Stimulated activated CD8-positive, alpha-beta memory T cell treated with anti-CD3 and anti-CD28 coated beads, Interleukin-15, amount 100 ng/mL, for 24 hours (primary cell): ENCODE data around the gene HERC2.
"Not testable (repeated sequence)": the region's sequence is repeated elsewhere in the genome, so short reads cannot be mapped to it uniquely, and the experiment has no call there.

Experiments used
- DNase-seq: peaks from one replicate; pipeline ENCODE4 v3.0.0-alpha.2; 2020; ENCODE audit warnings: low read depth

HERC2 gene

DNA sequence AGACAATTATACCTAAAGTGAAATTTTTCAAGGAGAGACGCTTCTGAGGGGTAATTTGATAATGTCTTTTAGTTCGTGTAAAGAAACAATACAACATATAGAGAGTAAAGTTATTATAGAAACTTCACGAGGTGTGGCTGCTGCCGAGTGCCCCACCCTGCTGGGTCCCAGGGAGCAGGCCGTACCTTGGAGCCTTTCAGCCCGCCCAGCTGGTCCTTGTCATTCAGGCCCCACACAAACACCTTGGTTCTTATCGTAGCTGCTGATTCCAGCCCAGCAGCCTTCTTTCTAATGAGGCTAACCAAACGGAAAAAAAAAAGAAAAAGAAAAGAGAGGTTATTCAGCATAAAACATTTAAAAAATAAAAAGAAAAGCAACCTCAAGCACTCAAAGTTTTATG is 139.8 kb downstream of the HERC2 start:
- DNase-seq = no peak

- no peak for DNase-seq
These were observed 140.6 kb downstream of the HERC2 start for GRCh38 chr15:28181366-28181765.

- no peak for DNase-seq
These were observed 142.7 kb downstream of the HERC2 start for GRCh38 chr15:28179270-28179669.

DNA sequence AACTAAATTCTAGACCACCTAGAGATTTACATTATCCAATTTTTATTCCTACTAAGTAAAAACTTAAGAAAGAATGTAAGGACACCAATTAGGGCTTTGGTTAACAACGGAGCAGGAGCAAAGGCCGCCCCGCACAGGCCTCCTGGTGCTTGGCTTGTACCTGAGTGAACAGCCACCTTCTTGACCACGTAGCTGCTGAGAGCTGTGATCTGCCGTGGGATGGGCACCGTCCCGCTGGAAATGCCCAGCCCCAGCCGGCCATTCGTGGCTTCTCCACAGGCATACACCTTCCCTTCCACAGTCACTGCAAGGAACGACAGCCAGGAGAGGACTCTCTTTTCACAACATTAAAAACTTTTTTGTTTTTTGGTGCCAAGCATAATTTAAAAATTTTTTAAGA is 143.3 kb downstream of the HERC2 start:
- DNase-seq = no peak

DNA sequence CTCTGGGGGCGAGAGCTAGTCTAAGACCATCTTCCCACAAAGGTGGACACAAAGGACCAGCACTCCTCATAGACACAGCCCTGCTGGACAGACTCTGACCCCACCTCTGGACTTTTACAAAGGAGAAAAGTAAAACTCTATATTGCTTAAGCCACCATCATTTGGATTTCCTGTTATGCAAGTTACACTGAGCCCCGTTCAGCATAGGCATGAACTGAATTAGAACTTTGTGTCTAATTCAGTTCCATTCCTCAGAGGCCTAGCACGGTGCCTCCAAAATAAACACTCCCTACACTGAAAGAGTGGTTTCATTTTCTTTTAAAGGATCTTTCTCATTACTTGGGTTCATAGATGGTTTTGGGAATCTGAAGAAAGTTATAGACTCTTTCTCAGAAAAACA is 143.7 kb downstream of the HERC2 start:
- DNase-seq = no peak

DNA sequence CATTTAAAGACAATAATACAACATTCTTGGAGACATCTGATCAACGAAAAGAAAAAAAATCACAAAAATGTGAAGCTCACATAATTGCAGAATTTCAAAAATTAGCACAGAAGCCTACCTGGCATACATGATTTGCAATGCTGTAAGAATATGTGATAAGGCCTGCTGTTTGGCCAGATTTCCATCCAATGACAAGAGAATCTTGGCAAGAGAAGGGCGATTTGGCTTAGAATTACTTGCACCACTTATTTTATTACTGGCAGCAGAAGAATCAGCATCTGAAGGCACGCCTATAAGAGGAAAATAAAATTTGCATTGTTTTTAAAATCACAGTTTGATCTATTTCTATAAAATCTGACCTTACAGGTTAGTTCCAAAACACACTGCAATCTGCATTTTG is 152.6 kb downstream of the HERC2 start:
- no peak for DNase-seq

DNA sequence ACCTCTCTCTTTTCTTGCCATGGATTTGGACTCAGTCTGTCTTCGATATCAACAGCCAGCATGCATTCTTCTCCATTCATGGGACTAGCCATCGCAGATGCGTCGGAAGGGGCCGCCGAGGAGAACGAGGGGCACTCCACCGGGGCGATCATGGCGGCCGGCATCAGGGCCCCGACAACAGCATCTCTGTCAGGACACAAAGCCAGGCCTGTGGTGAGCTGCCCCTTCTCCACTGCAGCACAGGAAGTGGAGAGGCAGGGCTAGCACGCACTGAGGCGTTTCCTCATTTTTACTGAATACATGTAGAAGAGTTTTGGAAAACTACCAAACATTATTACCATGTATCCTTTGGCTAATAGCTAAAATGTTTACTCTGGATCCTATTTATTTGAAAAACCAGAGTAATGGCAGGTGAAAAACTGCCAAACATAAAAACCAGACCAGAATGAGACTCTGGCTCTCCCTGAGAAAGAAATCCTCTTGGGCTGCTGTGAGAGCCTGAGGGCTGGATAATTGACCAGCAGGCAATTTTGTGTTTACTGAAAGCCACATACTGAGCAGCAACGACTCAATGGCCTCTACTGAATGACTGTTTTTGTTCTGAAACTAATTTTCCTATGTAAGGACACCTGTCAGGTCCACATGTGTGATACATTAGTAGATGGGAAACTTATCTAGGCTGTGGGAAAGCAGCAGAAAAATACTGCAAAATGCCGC is 153.4 kb downstream of the HERC2 start:
- DNase-seq = not testable (repeated sequence)

DNA sequence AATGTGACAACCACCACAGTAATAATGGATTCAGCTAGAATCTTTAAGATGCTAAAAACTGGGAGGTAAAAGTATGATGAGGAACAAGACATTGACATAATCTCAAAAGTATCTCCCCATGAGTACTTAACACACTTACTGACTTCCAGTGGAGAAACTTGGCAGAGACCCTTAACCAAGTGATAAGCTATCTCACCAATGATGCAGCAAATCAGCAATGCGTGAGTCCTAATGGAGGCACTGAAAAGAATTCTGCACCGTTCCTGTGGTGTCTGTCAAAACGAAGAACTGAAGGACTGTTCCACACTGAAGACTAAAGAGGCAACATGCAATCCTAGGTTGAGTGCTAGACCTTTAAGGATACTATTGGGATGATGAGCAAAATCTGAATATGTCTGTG is 154.9 kb downstream of the HERC2 start:
- no peak for DNase-seq

- no peak for DNase-seq
These were observed 156.2 kb downstream of the HERC2 start for GRCh38 chr15:28165791-28166190.

- no peak for DNase-seq
These were observed 157.1 kb downstream of the HERC2 start for GRCh38 chr15:28164876-28165275.

- no peak for DNase-seq
These were observed 167.7 kb downstream of the HERC2 start for GRCh38 chr15:28154283-28154682.

DNA sequence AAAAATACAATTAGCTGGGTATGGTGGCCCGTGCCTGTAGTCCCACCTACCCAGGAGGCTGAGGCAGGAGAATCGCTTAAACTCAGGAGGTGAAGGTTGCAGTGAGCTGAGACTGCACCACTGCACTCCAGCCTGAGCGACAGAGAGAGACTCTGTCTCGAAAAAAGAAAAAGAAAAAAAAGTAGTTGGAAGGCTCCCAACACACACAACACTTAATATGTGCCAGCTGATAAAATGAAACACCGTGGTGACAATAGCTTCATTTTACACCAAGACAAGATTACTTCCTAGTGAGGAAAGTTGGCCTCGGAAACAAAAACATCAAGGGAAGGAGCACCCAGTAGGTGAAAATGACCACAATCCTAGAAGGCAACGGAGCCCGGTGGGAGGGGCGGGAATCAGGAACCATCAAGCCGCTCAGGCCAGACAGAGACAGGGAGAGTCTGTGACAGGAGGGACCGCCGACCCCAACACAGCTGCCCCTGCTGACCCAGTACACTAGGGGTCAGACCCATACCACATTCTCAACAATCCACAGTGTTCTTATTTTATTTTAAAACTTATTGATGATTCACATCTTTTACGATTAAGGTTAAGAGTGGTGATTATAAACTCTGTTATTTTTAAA is 168.4 kb downstream of the HERC2 start:
- DNase-seq = no peak

DNA sequence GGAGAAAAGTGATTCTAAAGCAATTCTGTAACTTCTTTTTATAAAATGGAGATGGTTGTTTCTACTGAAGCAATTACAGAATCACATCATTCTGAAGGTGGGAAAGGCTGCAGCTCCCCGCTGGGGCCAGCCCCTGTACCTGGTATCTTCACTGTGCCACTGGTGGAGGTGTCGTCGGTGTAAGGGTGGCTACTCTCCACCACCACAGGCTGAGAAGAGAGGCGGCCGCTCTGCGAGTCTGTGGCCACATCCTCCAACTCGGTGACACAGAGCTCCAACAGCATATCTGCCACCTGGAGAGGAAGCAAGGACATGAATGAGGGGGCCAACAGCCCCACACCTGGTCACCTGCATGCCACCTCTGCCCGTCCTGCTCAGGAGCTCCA is 169.4 kb downstream of the HERC2 start:
- not testable (repeated sequence) for DNase-seq

DNA sequence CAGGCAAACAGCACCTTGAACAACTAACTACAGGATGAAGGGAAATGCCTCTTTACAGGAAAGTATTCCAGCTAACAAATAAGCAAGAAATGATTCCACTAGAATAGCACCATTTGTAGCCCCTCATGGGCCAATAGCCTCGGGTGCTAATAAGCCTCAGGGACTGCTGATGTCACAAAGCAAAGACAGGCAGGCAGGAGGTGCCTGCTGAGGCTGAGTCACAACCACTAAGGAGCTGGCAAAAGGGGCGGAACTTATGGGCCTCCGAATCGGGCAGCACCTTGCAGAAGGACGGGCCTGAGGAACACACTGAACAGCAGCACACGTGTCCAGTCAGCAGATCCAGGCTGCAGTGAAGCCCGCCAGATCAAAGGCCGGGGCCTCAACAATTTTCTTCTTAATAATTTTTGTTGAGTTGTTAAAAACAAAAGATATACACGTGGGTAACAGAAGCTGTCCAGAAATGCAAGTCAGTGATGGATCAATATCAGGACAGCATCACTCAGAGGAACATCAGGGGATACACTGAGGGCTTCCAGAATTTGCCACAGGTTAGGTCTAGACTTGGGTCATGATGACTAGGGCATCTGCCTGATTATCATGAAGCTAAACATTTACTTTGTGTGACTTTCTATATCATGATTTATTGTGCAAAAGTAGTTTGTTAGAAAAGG is 170.0 kb downstream of the HERC2 start:
- DNase-seq = not testable (repeated sequence)

DNA sequence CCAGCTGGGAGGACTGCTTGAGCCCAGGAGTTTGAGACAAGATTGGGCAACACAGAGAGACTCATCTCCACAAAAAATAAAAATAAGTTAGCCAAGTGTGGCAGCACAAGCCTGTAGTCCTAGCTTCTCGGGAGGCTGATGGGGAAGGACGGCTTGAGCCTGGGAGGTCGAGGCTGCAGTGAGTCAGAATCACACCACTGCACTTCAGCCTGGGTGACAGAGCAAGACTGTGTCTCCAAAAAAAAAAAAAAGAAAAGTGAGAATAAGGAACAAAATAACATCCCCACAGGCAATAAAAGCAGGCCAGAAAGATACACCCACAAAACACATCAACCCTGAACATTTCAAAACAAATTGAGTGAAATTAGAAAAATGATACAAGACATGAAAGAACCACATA is 174.2 kb downstream of the HERC2 start:
- DNase-seq = no peak

DNA sequence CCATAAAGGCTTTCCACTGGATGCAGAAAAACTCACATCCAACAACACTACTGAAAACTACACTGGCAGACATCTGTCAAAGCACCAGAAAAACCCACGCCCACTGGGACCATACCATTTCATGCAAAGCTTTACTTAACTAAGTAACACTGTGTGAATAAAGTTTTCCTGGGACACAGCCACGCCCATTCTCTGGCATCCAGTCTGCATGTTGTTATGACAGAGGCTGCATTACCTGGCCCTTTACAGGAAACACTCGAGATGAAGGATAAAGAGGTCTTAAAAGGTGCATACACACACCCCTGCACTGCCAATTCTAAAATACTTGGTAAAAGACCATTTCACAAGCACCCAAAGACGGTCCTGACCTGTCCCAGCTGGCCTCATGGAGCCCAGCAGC is 176.6 kb downstream of the HERC2 start:
- not testable (repeated sequence) for DNase-seq

GRCh38 chr15:28140062-28140461 is 181.9 kb downstream of the HERC2 start:
- DNase-seq = no peak

- not testable (repeated sequence) for DNase-seq
These were observed 184.5 kb downstream of the HERC2 start for GRCh38 chr15:28137408-28138039.

- not testable (repeated sequence) for DNase-seq
These were observed 185.6 kb downstream of the HERC2 start for GRCh38 chr15:28136236-28136904.

GRCh38 chr15:28133281-28133680 is 188.7 kb downstream of the HERC2 start:
- DNase-seq = no peak

- no peak for DNase-seq
These were observed 189.3 kb downstream of the HERC2 start for GRCh38 chr15:28132524-28133275.

DNA sequence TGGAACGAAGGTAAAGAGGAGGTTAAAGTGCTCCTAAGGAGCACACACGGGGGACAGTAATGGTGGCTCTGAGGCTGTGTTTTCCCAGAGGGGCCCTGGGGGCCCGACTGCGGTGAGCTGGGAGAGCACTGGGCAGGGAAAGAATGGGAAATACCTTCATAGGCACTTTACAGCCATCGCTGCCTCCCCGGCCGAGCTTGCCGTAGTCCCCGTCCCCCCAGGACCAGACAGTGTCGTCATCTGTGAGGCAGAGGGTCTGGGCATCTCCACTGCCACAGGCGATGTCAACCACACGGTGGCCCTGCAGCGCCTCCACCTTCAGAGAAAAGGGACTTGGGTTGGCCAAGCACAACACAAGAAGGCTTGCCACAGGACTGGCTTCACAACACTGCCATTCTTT is 190.0 kb downstream of the HERC2 start:
- no peak for DNase-seq
